CD4-positive, alpha-beta T cell (primary cell): ENCODE measurements around the gene PRMT1. TPM values are rescaled to one million over a fixed set of nuclear protein-coding genes. Genes with fewer than 3 reads are reported as not detected.
A peak's percentile ranks its signal among the peaks of the same experiment; 100 is the strongest.

ENCODE experiments used
- ATAC-seq: fragments of 200-7000 bp; cut with Tn5 transposase; one replicate; pipeline ENCODE4 v1.10.0; 2022; ENCODE audit warnings: mild to moderate bottlenecking; ENCODE audit not compliant: poor library complexity
- CTCF ChIA-PET: fragments of 350-600 bp; sonication (Branson Sonifier 250); formaldehyde crosslinking; loops from one replicate; lab custom pipeline; 2021; ENCODE audit warnings: antibody characterized with exemption, inconsistent platforms; lab: Charles Lee
- POLR2A ChIA-PET: fragments of 350-600 bp; sonication (Branson Sonifier 250); formaldehyde crosslinking; loops from one replicate; lab custom pipeline; 2021; ENCODE audit warnings: antibody characterized with exemption, inconsistent platforms; lab: Charles Lee
- DNase-seq, 14 experiments: peaks; one replicate each; pipeline ENCODE4 v3.0.0-alpha.2; 2013 to 2020; ENCODE audit warnings: mixed read lengths in 2 of 14
- H3K27ac ChIP-seq, 2 donors: one replicate each; pipeline versions ENCODE4 v1.5.1 to v1.7.0; 2013; ENCODE audit warnings: low read length in 2 of 2, low read depth in 1 of 2, mild to moderate bottlenecking in 1 of 2
- H3K27me3 ChIP-seq, 2 experiments: 1 replicate in 1 of 2; 2 replicates in 1 of 2; pipeline versions ENCODE4 v1.6.1 to v1.7.0; 2013; ENCODE audit warnings: low read length in 2 of 2, control low read depth in 1 of 2, mild to moderate bottlenecking in 1 of 2, moderate library complexity in 1 of 2; ENCODE audit not compliant: insufficient read depth in 2 of 2, control insufficient read depth in 1 of 2
- H3K36me3 ChIP-seq: one replicate; pipeline ENCODE4 v1.6.1; 2013; ENCODE audit warnings: low read length, control low read depth; ENCODE audit not compliant: insufficient read depth
- H3K4me1 ChIP-seq: one replicate; pipeline ENCODE4 v1.6.1; 2013; ENCODE audit warnings: low read length, control low read depth; ENCODE audit not compliant: insufficient read depth
- H3K4me3 ChIP-seq: one replicate; pipeline ENCODE4 v1.5.1; 2013; ENCODE audit warnings: mild to moderate bottlenecking, low read length, moderate library complexity
- H3K9me3 ChIP-seq, 2 experiments: 1 replicate in 1 of 2; 2 replicates in 1 of 2; pipeline versions ENCODE4 v1.6.1 to v1.7.0; 2013; ENCODE audit warnings: low read length in 2 of 2, mild to moderate bottlenecking in 2 of 2, control low read depth in 1 of 2, moderate library complexity in 1 of 2; ENCODE audit not compliant: control insufficient read depth in 1 of 2, insufficient read depth in 1 of 2
- H3K27ac Mint-ChIP-seq: one replicate; pipeline ENCODE4 v1.8.0; 2020; ENCODE audit warnings: mixed read lengths
- H3K27me3 Mint-ChIP-seq: one replicate; pipeline ENCODE4 v1.8.0; 2021; ENCODE audit warnings: mixed read lengths
- H3K36me3 Mint-ChIP-seq: one replicate; pipeline ENCODE4 v1.8.0; 2021; ENCODE audit warnings: low read depth, mixed read lengths
- H3K4me1 Mint-ChIP-seq: one replicate; pipeline ENCODE4 v1.8.0; 2021; ENCODE audit warnings: low read depth, mixed read lengths
- H3K4me3 Mint-ChIP-seq: one replicate; pipeline ENCODE4 v1.8.0; 2020; ENCODE audit warnings: mild to moderate bottlenecking, mixed read lengths
- H3K9me3 Mint-ChIP-seq: one replicate; pipeline ENCODE4 v1.8.0; 2020; ENCODE audit warnings: mixed read lengths
- intact Hi-C, 2 experiments: fragments of 100-400 bp; cut with DNase I in 1 of 2; cut with micrococcal nuclease in 1 of 2; formaldehyde crosslinking; loops; one replicate each; pipeline versions ENCODE4 v1.15.1 to v1.9.0; 2023 to 2025; cut with DNase I, micrococcal nuclease
- total RNA-seq, 174 experiments: library from RNA in 2 of 174; stranded (reverse) in 2 of 174; gene quantifications; one replicate each; pipeline ENCODE4 v1.2.3 and lab custom pipeline; 2021 to 2026
- TF ChIP-seq, protein P1 (sequence below): fragments of 200-600 bp; IDR thresholded peaks from one replicate; pipeline ENCODE4 v1.8.0; 2022; ENCODE audit warnings: antibody characterized with exemption, mild to moderate bottlenecking

PRMT1 gene
- total RNA-seq, 2 experiments from 2014 or later, result 41.5 to 46.4 TPM

- CTCF ChIA-PET, result no interaction called here
- no peak overlapping the region for H3K27ac Mint-ChIP-seq
Measured at GRCh38 chr19:49635530-49636232, 41.4 kb upstream of the PRMT1 start.

GRCh38 chr19:49636233-49636932, 40.7 kb upstream of the PRMT1 start:
- CTCF ChIA-PET, result no interaction called here
- intact Hi-C loops, result no loop called here
- Mint-ChIP-seq H3K4me3 (no peak overlapping the region), H3K36me3 (peaks cover 5% of the 10 kb centered on the region), H3K27me3 (no peaks in the 10 kb centered on the region), H3K4me1 (peaks cover 34% of the 10 kb centered on the region), H3K9me3 (no peaks in the 10 kb centered on the region), H3K27ac (no peak overlapping the region)
- H3K9me3 ChIP-seq, result no peaks in the 10 kb centered on the region
- DNase-seq, result peak in 1 of 14 experiments; percentile 36
- POLR2A ChIA-PET, result interaction anchor here (1.2 kb wide), 1 partner anchor 57 kb away, joined by 3 read pairs; no protein-coding TSS in a partner anchor
- H3K27ac ChIP-seq, result no peak overlapping the region
- no peak overlapping the region for H3K4me3 ChIP-seq
- TF ChIP-seq, protein P1, sequence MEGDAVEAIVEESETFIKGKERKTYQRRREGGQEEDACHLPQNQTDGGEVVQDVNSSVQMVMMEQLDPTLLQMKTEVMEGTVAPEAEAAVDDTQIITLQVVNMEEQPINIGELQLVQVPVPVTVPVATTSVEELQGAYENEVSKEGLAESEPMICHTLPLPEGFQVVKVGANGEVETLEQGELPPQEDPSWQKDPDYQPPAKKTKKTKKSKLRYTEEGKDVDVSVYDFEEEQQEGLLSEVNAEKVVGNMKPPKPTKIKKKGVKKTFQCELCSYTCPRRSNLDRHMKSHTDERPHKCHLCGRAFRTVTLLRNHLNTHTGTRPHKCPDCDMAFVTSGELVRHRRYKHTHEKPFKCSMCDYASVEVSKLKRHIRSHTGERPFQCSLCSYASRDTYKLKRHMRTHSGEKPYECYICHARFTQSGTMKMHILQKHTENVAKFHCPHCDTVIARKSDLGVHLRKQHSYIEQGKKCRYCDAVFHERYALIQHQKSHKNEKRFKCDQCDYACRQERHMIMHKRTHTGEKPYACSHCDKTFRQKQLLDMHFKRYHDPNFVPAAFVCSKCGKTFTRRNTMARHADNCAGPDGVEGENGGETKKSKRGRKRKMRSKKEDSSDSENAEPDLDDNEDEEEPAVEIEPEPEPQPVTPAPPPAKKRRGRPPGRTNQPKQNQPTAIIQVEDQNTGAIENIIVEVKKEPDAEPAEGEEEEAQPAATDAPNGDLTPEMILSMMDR, result no peak
- H3K27me3 ChIP-seq, result no peaks in the 10 kb centered on the region
- H3K4me1 ChIP-seq, result peaks cover 32% of the 10 kb centered on the region
- ATAC-seq, result no peak
- H3K36me3 ChIP-seq, result no peaks in the 10 kb centered on the region

More at GRCh38 chr19:49635530-49636232, 41.4 kb upstream of the PRMT1 start:
- no peaks in the 10 kb centered on the region for H3K27me3 Mint-ChIP-seq
- no peaks in the 10 kb centered on the region for H3K27me3 ChIP-seq
- TF ChIP-seq, protein P1, result no peak
- no peaks in the 10 kb centered on the region for H3K9me3 ChIP-seq
- H3K9me3 Mint-ChIP-seq, result no peaks in the 10 kb centered on the region
- H3K4me3 ChIP-seq, result no peak overlapping the region
- peaks cover 25% of the 10 kb centered on the region for H3K4me1 ChIP-seq
- POLR2A ChIA-PET, result interaction anchor here (1.2 kb wide), 1 partner anchor 56 kb away, joined by 3 read pairs; no protein-coding TSS in a partner anchor
- DNase-seq (peak in 1 of 14 experiments; percentile 27), ATAC-seq (no peak)
- no peaks in the 10 kb centered on the region for H3K36me3 ChIP-seq
- intact Hi-C loops, result no loop called here
- H3K27ac ChIP-seq, result no peak overlapping the region
- peaks cover 30% of the 10 kb centered on the region for H3K4me1 Mint-ChIP-seq
- peaks cover 5% of the 10 kb centered on the region for H3K36me3 Mint-ChIP-seq
- H3K4me3 Mint-ChIP-seq, result no peak overlapping the region

DNA sequence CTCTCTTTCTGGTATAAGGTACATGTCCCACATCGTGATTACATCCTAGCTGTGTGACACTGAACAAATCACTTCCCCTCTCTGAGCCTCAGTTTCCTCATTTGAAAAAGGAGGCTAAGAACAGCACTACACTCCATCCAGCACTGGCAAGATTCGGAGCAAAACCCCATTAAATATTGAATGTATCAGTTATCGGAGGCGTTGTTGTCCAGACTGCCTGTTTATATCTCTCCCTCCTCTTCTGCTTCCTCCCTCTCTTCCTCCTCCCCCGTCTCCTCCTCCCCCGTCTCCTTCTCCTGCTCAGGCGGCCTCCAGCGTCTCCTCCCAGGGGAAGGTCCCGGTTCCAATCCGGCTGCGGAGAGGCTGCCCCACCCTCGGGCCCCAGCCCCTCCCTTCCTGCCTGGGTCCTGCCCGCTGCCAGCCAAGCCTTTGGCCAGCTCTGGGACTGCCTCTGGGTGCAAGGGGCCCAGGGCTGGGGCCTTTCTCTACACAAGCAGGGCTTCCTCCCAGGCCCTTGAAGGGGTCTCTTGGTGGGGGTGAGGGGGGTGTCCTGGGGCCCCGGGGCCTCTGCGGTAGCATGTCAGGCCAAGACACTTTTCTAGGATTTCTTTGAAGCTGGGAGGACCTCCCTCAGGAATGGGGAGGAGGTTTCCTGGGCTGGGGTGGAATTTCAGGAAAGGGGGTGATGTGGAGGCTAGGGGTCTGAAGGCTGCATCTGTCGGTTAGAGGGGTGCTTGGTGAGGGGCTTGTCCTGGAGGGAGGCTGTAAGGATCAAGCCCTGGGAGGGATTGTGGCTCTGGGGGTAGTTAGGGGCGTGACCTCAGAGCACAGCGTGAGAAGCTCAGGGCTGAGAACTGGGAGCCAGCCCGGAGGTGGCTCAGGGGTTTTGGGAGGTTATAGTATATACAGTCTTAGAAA, 39.0 kb upstream of the PRMT1 start:
- ChIA-PET POLR2A (interaction anchor here (0.6 to 0.8 kb wide), 2 partner anchors 39 to 127 kb away, joined by 3 read pairs; partner anchors contain the start of gene PRMT1), CTCF (interaction anchor here (0.9 kb wide), 1 partner anchor 19 kb away, joined by 3 read pairs; no protein-coding TSS in a partner anchor)
- peaks cover 5% of the 10 kb centered on the region for H3K36me3 Mint-ChIP-seq
- H3K9me3 ChIP-seq, result no peaks in the 10 kb centered on the region
- peak overlapping the region; percentile 86 for H3K4me3 Mint-ChIP-seq
- H3K27me3 ChIP-seq, result no peaks in the 10 kb centered on the region
- DNase-seq, result peak in 1 of 14 experiments; percentile 46
- H3K4me1 ChIP-seq, result peaks cover 43% of the 10 kb centered on the region
- intact Hi-C loops, result loop anchor here (2.0 kb wide), 2 partner anchors 15 to 45 kb away; no protein-coding TSS in a partner anchor
- peaks cover 48% of the 10 kb centered on the region for H3K4me1 Mint-ChIP-seq
- H3K36me3 ChIP-seq, result no peaks in the 10 kb centered on the region
- TF ChIP-seq, protein P1, result no peak
- no peaks in the 10 kb centered on the region for H3K27me3 Mint-ChIP-seq
- ATAC-seq, result no peak
- H3K9me3 Mint-ChIP-seq, result no peaks in the 10 kb centered on the region
- H3K4me3 ChIP-seq, result no peak overlapping the region
- H3K27ac ChIP-seq, result no peak overlapping the region
- H3K27ac Mint-ChIP-seq, result peak overlapping the region; percentile 62
